NCI-H1105 (cell line): ENCODE measurements around the gene ROCK2.

Source experiments
- DNase-seq: peaks from one replicate; lab custom pipeline; 2025; lab: John Stamatoyannopoulos, UW

ROCK2 gene

DNA sequence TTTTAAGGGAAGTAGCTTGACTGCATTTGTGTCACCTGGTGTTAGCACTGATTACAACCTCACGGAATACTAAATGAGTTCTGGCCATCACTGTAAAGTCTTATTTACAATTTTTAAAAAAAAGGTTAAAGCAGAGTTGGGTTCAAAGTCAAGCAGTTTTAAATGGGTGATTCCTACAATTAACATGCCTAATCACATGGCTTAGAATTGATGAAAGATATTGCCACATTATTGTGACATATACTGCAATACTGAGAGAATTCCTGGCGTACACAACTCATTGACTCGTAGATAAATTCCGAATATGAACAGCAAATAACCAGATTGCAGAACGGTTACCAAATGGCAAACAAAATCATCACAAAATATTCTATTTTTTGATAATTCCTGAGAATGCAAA lies 34.2 kb downstream of the ROCK2 start:
- DNase-seq: no peak

DNA sequence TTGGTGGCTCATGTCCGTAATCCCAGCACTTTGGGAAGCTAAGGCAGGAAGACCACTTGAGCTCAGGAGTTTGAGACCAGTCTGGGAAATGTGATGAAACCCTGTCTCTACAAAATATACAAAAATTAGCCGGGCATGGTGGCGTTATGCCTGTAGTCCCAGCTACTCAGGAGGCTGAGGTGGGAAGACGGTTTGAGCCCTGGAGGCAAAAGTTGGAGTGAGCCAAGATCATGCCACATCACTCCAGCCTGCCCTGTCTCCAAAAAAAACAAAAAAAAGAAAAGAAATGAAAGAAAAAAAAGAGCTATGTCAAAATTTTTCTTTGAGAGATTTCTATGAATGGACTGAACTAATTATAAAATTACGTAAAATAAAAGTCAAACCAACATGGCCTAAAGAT lies 34.7 kb downstream of the ROCK2 start:
- no peak for DNase-seq

DNA sequence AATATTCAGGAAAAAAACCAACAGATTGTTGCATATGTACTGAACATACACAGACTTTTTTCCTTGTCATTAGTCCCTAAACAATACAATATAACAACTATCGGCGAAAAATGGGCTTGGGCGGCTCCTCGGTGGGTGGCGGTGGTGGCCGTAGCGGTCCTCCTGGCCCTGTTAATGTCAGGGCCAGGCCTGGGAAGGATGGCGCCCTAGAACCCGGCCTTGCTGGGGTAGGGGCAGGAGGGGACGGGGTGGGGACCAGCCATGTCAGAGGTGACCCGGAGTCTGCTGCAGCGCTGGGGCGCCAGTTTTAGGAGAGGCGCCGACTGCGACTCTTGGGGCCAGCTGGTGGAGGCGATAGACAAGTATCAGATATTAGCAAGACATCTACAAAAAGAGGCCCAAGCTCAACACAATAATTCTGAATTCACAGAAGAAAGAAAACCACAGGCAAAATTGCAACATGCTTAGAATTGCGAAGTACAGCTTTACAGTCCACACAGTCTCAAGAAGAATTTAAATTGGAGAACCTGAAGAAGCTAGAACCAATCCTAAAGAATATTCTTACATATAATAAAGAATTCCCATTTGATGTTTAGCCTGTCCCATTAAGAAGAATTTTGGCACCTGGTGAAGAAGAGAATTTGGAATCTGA lies 36.5 kb downstream of the ROCK2 start:
- no peak for DNase-seq

DNA sequence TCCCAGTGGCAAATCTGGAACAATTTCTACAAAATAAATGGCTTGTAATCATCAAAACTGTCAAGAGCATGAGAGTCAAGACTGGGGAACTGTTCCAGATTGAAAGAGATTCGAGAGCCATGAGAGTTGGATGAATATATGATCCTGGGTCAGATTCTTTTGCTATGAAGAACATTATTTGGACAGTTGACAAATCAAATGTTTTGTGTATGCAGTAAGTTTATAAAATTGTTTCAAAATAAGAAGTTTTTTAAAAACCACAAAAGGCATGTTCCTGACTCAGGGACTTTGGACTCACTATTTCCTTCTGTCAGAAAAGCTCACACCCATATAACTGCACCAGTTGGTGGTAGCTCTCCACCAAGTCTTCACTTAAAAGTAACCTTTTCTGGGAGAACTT lies 38.5 kb downstream of the ROCK2 start:
- no peak for DNase-seq

DNA sequence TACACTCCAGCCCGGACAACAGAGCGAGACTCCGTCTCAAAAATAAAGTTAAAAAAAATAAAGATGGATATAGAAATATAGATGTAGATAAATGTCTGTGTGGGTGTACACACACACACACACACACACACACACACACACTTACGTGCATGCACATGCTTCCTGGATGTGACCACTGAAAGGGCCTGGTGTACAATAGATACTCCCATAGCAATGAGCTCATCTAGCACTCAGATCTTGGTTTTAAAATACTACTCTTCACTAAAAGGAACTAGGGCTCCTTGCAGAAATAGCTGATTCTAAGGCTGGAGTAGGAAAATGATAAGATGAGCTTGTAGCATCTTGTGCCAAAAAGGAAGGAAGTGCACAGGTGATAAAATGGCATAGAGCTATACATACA lies 39.1 kb downstream of the ROCK2 start:
- DNase-seq: no peak

DNA sequence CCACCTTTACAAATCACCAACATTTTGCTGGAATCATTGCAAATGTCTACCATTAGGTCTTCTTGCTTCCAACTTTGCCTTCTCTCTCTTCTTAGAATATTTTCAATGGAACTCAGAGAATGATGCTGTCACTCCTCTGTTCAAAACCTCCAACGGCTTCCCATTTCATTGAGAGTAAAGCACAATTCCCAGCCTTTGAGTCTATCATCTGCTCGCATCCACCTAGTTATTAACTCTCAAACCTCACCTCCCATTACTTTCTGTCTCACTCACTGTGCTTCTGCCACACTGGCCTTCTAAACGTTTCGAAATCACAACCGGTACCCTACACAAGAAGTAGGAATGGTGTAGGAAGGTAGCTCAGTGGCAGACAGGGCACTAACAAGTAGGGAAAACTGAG lies 40.0 kb downstream of the ROCK2 start:
- DNase-seq: no peak

DNA sequence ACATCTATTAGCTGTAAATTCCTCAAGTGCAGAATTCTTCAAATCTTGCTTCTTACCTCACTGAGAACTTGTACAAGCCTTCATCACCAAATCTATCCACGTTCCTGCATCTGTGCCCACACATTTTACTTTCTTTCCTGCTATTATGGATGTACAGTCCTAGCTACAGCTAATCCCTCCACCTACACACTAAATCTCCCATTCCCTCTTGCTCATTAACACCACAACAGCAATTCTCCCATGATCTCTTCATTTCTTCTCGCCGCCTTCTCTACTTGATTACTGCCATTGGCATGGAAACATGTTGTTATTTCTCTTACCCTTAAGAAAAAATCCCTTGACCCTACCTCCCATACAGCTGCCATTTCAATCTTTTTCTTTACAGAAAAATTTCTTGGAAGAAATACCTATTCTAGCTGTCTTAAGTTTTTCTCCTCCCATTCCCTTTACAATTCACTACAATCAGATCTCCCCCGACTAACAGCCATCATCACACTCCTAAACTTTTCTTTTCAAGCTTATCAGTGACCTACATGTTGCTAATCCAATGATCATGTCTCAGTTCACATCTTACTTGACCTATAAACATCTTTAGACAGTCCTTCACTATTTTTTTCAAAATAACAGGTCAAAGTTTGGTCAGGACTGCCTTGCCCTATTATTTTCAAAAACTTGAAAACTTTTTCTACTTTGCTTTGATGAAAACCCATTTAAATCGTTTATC lies 41.0 kb downstream of the ROCK2 start:
- no peak for DNase-seq

DNA sequence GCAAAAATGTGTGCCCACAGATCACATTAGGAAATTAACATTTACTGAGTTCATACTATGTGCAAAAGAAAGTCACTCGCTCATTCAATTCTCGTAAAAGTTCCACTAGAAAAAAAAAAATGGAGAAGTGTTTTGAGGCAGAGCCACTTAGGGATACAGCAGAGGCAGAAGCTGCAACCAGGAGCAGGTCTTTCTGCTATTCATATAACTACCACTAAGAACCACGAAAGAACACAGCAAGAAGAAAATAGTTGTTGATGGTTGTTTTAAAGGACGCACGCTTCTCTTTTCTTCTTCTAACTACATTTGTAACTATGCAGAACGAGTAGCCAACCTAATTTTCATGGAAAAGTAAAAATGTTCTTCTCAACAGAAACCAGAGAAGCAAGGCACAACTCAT lies 45.0 kb downstream of the ROCK2 start:
- DNase-seq: no peak

DNA sequence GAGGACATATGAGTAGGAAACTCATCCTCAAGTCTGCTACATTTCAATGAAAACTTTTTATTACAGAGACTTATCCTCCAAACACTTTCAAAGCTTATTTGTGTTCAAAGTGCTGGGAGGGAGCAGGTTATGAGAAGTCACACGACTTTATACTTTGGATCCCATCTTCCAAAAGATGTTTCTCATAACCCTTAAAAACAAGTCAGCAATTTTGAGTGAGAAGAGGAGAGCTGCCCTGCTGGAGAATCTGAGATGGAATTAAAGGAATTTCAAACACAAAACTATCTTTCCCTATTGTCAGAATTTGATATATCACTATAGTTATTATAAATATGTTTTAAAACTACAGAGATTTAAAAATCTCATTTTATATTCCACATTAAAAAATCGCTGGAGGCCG lies 45.8 kb downstream of the ROCK2 start:
- DNase-seq: no peak

DNA sequence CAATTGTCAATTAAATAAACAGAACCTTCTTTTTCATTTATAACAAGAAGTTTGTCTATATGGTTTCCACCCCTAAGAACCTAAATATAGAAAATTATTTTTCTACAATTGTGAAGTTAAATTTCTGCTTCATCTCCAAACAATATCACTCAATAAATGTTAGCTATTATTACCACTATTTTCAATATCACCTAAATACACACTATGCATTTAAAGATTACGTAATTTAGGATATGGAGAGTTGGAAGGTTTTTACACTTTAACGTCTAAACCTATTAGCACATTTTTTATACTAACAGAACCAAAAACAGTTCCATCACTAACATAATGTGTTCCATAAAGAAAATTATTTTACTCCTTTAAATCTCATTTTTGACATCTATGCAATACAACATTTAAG lies 48.0 kb downstream of the ROCK2 start:
- DNase-seq: no peak

DNA sequence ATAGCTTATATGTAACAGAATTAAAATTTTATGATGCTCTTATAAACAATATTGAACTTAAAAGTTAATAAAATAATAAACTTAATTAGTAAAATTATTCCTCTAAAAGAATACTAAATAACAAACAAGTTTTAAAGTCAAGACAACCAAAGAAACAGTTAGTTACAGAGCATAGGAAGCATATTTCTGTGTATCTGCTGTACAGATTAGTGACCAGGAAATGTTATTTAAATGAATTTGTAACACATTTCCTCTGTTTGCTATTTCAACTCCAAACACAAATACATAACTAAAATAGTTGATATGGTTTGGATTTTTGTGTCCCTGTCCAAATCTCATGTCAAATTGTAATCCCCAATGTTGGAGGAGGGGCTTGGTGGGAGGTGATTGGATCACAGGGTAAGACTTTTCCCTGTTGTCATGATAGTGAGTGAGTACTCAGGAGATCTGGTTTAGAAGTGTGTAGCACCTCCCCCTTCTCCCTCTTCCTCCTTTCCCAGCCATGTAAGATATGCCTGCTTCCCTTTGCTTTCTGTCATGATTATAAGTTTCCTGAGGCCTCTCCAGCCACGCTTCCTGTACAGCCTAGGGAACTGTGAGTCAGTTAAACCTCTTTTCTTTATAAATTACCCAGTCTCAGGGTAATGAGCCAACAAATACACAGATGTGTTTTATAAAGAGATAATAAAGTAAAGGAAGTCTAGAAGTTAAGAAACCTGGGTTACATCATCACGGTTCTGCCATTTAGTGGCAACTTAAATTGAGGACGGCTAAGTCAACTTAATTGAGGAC lies 51.8 kb downstream of the ROCK2 start:
- no peak for DNase-seq

DNA sequence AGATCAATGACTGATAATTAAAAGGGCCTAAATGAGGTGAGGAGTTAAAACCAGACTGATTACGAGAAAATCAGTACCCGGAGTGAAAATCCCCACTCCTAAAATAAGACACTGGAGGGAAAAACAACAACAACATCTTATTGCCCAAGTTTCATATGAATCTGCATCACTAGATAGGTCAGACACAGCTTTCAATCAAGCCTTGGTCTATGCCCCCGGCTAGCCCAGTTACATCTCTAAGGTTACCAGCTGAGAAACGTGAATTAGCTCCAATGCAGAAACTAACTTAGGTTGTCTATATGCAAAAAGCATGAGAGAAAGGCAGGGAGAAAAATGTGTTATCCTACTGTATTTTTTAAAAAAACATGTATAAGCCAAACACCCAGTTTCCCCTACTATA lies 53.7 kb downstream of the ROCK2 start:
- no peak for DNase-seq

DNA sequence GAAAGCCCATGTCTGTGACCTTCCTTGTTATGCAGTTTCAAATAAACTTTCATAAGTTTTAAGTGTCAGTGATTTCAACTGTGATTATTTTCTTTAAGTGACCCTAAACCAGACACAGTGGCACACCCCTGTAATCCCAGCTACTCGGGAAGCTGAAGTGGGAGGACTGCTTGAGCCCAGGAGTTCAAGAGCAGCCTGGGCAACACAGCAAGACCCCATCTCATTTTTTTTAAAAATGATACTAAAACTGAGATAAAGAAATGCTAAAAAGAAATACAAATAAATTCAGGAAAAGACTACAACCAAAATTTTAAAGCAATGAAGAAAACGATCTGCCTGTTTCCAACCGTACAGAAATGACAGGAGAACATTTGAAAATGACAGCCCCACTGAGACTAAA lies 54.2 kb downstream of the ROCK2 start:
- DNase-seq: no peak

DNA sequence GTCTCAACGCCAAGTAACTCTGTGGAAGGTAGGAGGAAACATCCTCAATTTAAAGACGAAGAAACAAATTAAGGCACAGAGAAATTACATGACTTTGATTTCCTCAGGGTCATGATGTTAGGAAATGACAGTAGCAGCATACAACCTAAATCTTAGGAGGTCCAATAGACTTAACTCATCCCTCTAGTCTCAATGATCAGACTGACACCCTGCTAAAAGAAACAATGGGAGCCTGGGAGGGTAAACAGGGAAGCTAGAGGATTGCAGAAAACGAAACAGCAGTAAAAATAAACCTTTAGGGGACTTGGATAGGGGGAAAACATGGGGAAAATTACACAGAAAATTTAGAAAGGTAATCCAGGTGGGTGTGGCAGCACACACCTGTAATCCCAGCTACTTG lies 56.0 kb downstream of the ROCK2 start:
- no peak for DNase-seq

DNA sequence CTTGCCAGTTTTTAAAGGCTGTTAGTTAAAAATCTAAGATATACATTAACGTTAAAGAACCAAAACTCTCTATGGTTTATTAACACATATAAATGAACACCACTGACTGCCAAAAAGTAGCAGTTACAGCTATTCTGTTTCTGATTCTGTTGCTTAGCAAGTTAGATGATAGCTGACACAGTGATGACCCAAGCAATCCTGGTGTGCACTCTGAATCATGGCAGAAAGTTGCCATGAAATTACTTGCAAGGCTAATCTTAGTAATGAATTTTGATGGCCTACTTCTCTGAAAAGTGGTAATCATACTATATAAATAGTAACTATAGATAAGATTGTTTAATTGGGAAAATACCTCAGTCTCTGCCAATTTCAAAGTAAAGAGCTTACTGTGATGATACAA lies 57.7 kb downstream of the ROCK2 start:
- DNase-seq: no peak

DNA sequence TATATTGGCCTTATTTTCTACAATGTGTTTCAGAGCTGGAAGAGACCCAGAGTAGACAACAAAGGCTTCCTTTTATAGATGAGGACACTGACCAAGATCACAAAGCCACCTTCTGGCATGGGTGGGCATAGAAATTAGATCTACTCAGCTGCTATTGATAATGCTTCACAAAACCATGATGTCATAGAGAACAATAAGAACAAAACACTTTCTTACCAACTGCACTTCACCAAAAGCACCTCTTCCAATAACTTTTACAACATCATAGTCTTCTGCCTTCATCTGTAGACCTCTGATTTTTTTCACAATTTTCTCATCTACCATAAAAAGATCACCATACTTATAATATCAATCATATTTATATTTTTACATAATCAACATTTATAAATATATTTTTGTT lies 58.1 kb downstream of the ROCK2 start:
- no peak for DNase-seq

DNA sequence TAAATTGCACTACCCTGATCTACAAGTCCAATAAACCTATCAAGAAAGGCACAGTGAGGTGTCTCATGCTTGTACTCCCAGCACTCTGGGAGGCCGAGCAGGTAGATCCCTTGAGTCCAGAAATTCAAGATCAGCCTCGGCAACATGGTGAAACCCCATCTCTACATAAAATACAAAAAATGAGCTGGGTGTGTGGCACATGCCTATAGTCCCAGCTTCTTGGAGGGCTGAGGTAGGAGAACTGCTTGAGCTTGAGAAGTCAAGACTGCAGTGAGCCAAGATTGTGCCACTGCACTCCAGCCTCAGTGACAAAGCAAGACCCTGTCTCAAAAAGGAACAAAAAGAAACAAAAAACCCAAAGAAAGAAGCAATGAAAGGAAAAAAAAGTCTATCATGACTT lies 58.9 kb downstream of the ROCK2 start:
- DNase-seq: no peak

DNA sequence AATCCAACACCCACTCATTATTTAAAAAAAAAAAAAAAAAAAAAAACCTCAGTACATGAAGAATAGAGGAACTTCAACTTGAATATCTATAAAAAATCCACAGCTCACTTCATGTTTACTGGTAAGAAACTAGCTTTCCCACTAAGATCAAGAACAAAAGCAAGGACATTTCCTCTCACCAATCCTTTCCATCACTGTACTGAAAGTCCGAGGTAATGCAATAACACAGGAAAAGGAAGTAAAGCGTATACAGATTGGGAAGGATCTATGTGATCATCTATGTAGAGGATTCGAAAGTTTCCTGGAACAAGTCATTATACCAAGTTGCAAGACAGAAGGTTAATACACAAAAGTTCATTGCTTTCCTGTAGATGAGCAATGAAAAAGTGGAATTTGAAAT lies 63.2 kb downstream of the ROCK2 start:
- no peak for DNase-seq

DNA sequence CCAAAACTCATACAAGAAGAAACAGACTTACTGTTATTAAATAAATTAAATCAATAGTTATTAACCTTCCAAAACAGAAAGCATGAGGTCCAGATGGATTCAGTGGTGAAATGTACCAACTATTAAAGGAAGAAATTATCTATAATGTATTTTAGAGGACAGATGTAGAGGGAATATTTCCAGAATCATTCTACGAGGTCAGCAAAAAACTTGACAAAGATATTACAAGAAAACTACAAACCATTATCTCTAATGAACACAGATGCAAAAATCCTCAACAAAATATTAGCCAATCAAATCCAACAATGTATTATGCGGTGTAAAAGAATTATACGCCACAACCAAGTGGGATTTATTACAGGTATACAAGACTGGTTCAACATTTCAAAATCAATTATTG lies 63.7 kb downstream of the ROCK2 start:
- no peak for DNase-seq

DNA sequence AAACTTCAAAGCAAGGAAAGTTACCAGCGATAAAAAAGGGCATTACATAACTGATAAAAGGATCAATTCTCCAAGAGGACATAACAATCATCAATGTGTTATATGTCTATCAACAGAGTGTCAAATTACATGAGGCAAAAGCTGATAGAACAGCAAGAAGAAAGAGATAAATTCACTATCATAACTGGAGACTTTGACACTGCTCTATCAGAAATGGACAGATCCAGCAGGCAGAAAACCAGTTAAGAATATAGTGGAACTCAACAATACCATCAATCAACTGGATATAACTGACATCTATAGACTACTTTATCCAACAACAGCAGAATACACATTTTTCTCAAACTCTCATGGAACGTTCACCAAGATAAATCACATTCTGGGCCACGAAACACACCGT lies 65.0 kb downstream of the ROCK2 start:
- DNase-seq: no peak

DNA sequence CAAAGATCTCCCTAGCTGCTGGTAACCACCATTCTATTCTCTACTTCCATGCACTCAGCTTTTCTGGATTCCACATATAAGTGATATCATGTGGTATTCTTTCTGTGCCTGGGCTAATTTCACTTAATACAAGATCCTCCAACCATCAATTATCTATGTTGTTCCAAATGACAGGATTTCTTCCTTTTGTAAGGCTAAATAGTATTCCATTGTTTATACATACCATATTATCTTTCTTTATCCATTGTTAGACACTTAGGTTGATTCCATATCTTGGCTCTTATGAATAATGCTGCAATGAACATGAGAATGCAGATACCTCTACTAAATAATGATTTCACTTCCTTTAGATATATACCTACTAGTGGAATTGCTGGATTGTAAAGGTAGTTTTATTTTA lies 66.2 kb downstream of the ROCK2 start:
- DNase-seq: no peak

DNA sequence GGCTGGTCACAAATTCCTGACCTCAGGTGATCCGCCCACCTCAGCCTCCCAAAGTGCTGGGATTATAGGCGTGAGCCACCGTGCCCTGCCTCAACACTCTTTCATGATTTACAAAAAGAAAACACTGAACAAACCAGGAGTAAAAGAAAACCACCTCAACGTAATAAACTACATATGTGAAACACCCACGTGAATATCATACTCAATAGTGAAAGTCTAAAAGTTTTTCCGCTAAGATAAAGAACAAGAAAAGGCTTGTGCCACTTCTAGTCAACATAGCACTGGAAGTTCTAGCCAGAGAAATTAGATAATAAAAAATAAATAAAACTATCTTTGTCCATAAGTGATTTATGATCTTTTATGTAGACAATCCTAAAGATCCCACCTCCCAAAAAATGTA lies 68.5 kb downstream of the ROCK2 start:
- DNase-seq: no peak

DNA sequence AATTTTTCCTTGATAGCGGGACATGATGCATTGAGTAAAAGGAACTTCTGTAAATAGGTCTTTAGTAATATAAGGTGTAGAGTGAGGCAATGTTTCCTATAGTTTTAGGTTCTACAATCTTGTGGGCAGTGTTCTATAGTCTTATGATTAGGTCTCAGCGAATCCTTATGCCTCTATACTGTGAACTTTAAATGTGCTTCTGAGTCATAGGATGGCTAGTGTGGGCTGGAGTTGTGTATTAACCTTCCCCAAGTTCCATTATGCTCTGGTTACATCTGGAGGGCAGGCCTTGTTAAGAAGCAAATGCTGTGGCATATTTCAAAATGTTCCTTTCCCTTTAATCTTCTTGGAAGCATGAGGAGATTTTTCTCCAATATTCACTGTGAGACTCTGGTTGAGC lies 73.5 kb downstream of the ROCK2 start:
- DNase-seq: no peak
